Mononuclear cell (primary cell): Measurements from ENCODE around the gene PSME3IP1. TPM values are rescaled to one million over a fixed set of nuclear protein-coding genes. Genes with fewer than 3 reads are reported as not detected.
"Not testable (repeated sequence)": the region's sequence is repeated elsewhere in the genome, so short reads cannot be mapped to it uniquely, and the experiment has no call there.

Experiments used
- H3K27me3 ChIP-seq: 2 replicates; pipeline ENCODE4 v1.6.0; 2011; ENCODE audit warnings: low read length, control low read depth; ENCODE audit not compliant: insufficient read depth
- H3K4me1 ChIP-seq: 2 replicates; pipeline ENCODE4 v1.5.1; 2011; ENCODE audit warnings: mild to moderate bottlenecking, low read length, control low read depth; ENCODE audit not compliant: insufficient read depth
- H3K4me3 ChIP-seq: 2 replicates; pipeline ENCODE4 v1.5.1; 2011; ENCODE audit warnings: mild to moderate bottlenecking, low read length, moderate library complexity
- H3K9me3 ChIP-seq: 2 replicates; pipeline ENCODE4 v1.5.1; 2011; ENCODE audit warnings: low read depth, mild to moderate bottlenecking, control low read depth, low read length
- total RNA-seq: library from RNA; depleted of rRNA; stranded (reverse); fragments of >200 nt; gene quantifications from one replicate; pipeline ENCODE4 v1.2.3, GENCODE V29; 2012

Gene PSME3IP1
- total RNA-seq, 1 donor, result 75.2 TPM

GRCh38 chr16:57208926-57209325, 23.1 kb upstream of the PSME3IP1 start:
- Histone ChIP-seq H3K4me3 (no peak overlapping the region), H3K27me3 (no peaks in the 10 kb centered on the region), H3K9me3 (no peaks in the 10 kb centered on the region), H3K4me1 (no peaks in the 10 kb centered on the region)

- Histone ChIP-seq H3K4me1 (no peaks in the 10 kb centered on the region), H3K9me3 (no peaks in the 10 kb centered on the region), H3K4me3 (no peak overlapping the region), H3K27me3 (no peaks in the 10 kb centered on the region)
Measured at GRCh38 chr16:57204675-57205074, 18.8 kb upstream of the PSME3IP1 start.

GRCh38 chr16:57203451-57203850, 17.6 kb upstream of the PSME3IP1 start:
- no peaks in the 10 kb centered on the region for H3K4me1 ChIP-seq

GRCh38 chr16:57202095-57202886, 16.5 kb upstream of the PSME3IP1 start:
- H3K9me3 ChIP-seq, result no peaks in the 10 kb centered on the region
- H3K4me1 ChIP-seq, result no peaks in the 10 kb centered on the region
- no peak overlapping the region for H3K4me3 ChIP-seq
- H3K27me3 ChIP-seq, result no peaks in the 10 kb centered on the region

More at GRCh38 chr16:57203451-57203850, 17.6 kb upstream of the PSME3IP1 start:
- Histone ChIP-seq H3K9me3 (no peaks in the 10 kb centered on the region), H3K27me3 (no peaks in the 10 kb centered on the region), H3K4me3 (no peak overlapping the region)

- not testable (repeated sequence) for H3K27me3 ChIP-seq, H3K9me3 ChIP-seq, H3K4me3 ChIP-seq, H3K4me1 ChIP-seq
Measured at GRCh38 chr16:57200926-57201325, 15.1 kb upstream of the PSME3IP1 start.

GRCh38 chr16:57200321-57200720, 14.5 kb upstream of the PSME3IP1 start:
- H3K9me3 ChIP-seq, H3K4me3 ChIP-seq, H3K27me3 ChIP-seq, H3K4me1 ChIP-seq: not testable (repeated sequence)

- Histone ChIP-seq H3K27me3 (no peaks in the 10 kb centered on the region), H3K4me1 (peaks cover 9% of the 10 kb centered on the region), H3K4me3 (no peak overlapping the region), H3K9me3 (no peaks in the 10 kb centered on the region)
Measured at GRCh38 chr16:57196753-57197152, 10.9 kb upstream of the PSME3IP1 start.

- no peaks in the 10 kb centered on the region for H3K9me3 ChIP-seq
- H3K27me3 ChIP-seq, result no peaks in the 10 kb centered on the region
- H3K4me1 ChIP-seq, result peaks cover 9% of the 10 kb centered on the region
- no peak overlapping the region for H3K4me3 ChIP-seq
Measured at GRCh38 chr16:57196286-57196685, 10.4 kb upstream of the PSME3IP1 start.

- Histone ChIP-seq H3K4me1 (peaks cover 14% of the 10 kb centered on the region), H3K9me3 (no peaks in the 10 kb centered on the region), H3K4me3 (no peak overlapping the region), H3K27me3 (no peaks in the 10 kb centered on the region)
Measured at GRCh38 chr16:57194512-57194911, 8.7 kb upstream of the PSME3IP1 start.

GRCh38 chr16:57192720-57193486, 7.1 kb upstream of the PSME3IP1 start:
- H3K4me1 ChIP-seq, result peaks cover 18% of the 10 kb centered on the region
- no peaks in the 10 kb centered on the region for H3K27me3 ChIP-seq
- no peak overlapping the region for H3K4me3 ChIP-seq
- H3K9me3 ChIP-seq, result no peaks in the 10 kb centered on the region

GRCh38 chr16:57192146-57192545, 6.3 kb upstream of the PSME3IP1 start:
- H3K9me3 ChIP-seq, result no peaks in the 10 kb centered on the region
- H3K4me3 ChIP-seq, result no peak overlapping the region
- no peaks in the 10 kb centered on the region for H3K27me3 ChIP-seq
- peaks cover 25% of the 10 kb centered on the region for H3K4me1 ChIP-seq

GRCh38 chr16:57191056-57191571, 5.3 kb upstream of the PSME3IP1 start:
- no peaks in the 10 kb centered on the region for H3K9me3 ChIP-seq
- H3K4me1 ChIP-seq, result peaks cover 30% of the 10 kb centered on the region
- no peak overlapping the region for H3K4me3 ChIP-seq
- no peaks in the 10 kb centered on the region for H3K27me3 ChIP-seq

- Histone ChIP-seq H3K4me1 (peaks cover 32% of the 10 kb centered on the region), H3K9me3 (no peaks in the 10 kb centered on the region), H3K4me3 (no peak overlapping the region), H3K27me3 (no peaks in the 10 kb centered on the region)
Measured at GRCh38 chr16:57190136-57190535, 4.3 kb upstream of the PSME3IP1 start.

- not testable (repeated sequence) for H3K27me3 ChIP-seq, H3K4me3 ChIP-seq, H3K9me3 ChIP-seq
- peaks cover 38% of the 10 kb centered on the region for H3K4me1 ChIP-seq
Measured at GRCh38 chr16:57189527-57189926, 3.7 kb upstream of the PSME3IP1 start.

- H3K4me3 ChIP-seq, result no peak overlapping the region
- H3K4me1 ChIP-seq, result peaks cover 40% of the 10 kb centered on the region
- H3K9me3 ChIP-seq, result no peaks in the 10 kb centered on the region
- no peaks in the 10 kb centered on the region for H3K27me3 ChIP-seq
Measured at GRCh38 chr16:57188711-57189002, 2.8 kb upstream of the PSME3IP1 start.
